ENCODE data around the gene USP54. TPM values are rescaled to one million over a fixed set of nuclear protein-coding genes. Genes with fewer than 3 reads are reported as not detected.

Gene USP54
- total and polyA plus RNA-seq, 2 experiments from 2014 or later = 15.1 to 27.4 TPM

DNA sequence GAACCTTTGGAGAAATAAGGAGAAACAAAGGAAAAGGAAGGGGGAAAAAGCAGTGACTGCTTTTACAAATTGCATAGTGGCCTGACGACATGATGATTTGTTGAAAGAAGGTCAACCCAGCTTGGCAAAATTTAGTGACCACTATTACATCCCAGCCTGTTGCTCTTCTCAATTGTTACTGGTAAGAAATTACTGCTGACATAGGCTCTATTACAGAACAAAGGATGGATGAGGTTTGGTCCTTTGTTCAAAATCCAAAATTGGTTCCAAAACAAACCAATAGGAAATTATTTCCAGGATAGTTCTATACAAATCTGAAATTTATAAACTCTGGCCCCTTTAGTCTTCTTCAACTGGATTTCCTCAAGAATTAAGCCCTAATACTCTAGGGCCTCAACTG, 39.6 kb downstream of the USP54 start (continued):
- TF ChIP-seq ZNF462 (CRISPR knock-in tag; IDR thresholded peaks at IDR 0.05) (no peak), ETS1 (IDR thresholded peaks at IDR 0.05) (no peak), NANOG (IDR thresholded peaks at IDR 0.05; ENCODE audit: borderline replicate concordance) (no peak)
- TF ChIP-seq, protein P1, sequence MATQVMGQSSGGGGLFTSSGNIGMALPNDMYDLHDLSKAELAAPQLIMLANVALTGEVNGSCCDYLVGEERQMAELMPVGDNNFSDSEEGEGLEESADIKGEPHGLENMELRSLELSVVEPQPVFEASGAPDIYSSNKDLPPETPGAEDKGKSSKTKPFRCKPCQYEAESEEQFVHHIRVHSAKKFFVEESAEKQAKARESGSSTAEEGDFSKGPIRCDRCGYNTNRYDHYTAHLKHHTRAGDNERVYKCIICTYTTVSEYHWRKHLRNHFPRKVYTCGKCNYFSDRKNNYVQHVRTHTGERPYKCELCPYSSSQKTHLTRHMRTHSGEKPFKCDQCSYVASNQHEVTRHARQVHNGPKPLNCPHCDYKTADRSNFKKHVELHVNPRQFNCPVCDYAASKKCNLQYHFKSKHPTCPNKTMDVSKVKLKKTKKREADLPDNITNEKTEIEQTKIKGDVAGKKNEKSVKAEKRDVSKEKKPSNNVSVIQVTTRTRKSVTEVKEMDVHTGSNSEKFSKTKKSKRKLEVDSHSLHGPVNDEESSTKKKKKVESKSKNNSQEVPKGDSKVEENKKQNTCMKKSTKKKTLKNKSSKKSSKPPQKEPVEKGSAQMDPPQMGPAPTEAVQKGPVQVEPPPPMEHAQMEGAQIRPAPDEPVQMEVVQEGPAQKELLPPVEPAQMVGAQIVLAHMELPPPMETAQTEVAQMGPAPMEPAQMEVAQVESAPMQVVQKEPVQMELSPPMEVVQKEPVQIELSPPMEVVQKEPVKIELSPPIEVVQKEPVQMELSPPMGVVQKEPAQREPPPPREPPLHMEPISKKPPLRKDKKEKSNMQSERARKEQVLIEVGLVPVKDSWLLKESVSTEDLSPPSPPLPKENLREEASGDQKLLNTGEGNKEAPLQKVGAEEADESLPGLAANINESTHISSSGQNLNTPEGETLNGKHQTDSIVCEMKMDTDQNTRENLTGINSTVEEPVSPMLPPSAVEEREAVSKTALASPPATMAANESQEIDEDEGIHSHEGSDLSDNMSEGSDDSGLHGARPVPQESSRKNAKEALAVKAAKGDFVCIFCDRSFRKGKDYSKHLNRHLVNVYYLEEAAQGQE (IDR thresholded peaks at IDR 0.05; ENCODE audit: unreplicated experiment) = no peak
- TF ChIP-seq, protein P2, sequence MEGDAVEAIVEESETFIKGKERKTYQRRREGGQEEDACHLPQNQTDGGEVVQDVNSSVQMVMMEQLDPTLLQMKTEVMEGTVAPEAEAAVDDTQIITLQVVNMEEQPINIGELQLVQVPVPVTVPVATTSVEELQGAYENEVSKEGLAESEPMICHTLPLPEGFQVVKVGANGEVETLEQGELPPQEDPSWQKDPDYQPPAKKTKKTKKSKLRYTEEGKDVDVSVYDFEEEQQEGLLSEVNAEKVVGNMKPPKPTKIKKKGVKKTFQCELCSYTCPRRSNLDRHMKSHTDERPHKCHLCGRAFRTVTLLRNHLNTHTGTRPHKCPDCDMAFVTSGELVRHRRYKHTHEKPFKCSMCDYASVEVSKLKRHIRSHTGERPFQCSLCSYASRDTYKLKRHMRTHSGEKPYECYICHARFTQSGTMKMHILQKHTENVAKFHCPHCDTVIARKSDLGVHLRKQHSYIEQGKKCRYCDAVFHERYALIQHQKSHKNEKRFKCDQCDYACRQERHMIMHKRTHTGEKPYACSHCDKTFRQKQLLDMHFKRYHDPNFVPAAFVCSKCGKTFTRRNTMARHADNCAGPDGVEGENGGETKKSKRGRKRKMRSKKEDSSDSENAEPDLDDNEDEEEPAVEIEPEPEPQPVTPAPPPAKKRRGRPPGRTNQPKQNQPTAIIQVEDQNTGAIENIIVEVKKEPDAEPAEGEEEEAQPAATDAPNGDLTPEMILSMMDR (conservative IDR thresholded peaks at IDR 0.05; ENCODE audit: low read depth in 2 of 2) = no peak

All from GM23338 (cell line).